ENCODE data around the gene WDR7.

WDR7 gene

GRCh38 chr18:56999823-57000222 is 348.7 kb downstream of the WDR7 start:
- TF ChIP-seq CTCF (IDR thresholded peaks at IDR 0.05; ENCODE audit: low read depth, low read length), result no peak
- no peak for DNase-seq (ENCODE audit: extremely low read depth, low read depth)

- DNase-seq (ENCODE audit: extremely low read depth, low read depth), result no peak
- TF ChIP-seq CTCF (IDR thresholded peaks at IDR 0.05; ENCODE audit: low read depth, low read length), result no peak
Observed at GRCh38 chr18:57002627-57003026, 351.5 kb downstream of the WDR7 start.

GRCh38 chr18:57003342-57003741 is 352.2 kb downstream of the WDR7 start:
- TF ChIP-seq CTCF (IDR thresholded peaks at IDR 0.05; ENCODE audit: low read depth, low read length), result no peak
- DNase-seq (ENCODE audit: extremely low read depth, low read depth), result no peak

- no peak for DNase-seq (ENCODE audit: extremely low read depth, low read depth)
- no peak for TF ChIP-seq CTCF (IDR thresholded peaks at IDR 0.05; ENCODE audit: low read depth, low read length)
Observed at GRCh38 chr18:57004366-57005121, 353.4 kb downstream of the WDR7 start.

- DNase-seq (ENCODE audit: extremely low read depth, low read depth), result no peak
- TF ChIP-seq CTCF (IDR thresholded peaks at IDR 0.05; ENCODE audit: low read depth, low read length), result no peak
Observed at GRCh38 chr18:57008001-57008686, 357.0 kb downstream of the WDR7 start.

- DNase-seq (ENCODE audit: extremely low read depth, low read depth), result no peak
- no peak for TF ChIP-seq CTCF (IDR thresholded peaks at IDR 0.05; ENCODE audit: low read depth, low read length)
Observed at GRCh38 chr18:57009844-57010243, 358.7 kb downstream of the WDR7 start.

GRCh38 chr18:57014772-57015413 is 363.7 kb downstream of the WDR7 start:
- no peak for DNase-seq (ENCODE audit: extremely low read depth, low read depth)
- no peak for TF ChIP-seq CTCF (IDR thresholded peaks at IDR 0.05; ENCODE audit: low read depth, low read length)
